Neutrophil (primary cell): Measurements from ENCODE around the gene SPATA22.
"Not testable (repeated sequence)": the region's sequence is repeated elsewhere in the genome, so short reads cannot be mapped to it uniquely, and the experiment has no call there.

Experiments
- H3K27ac ChIP-seq: fragments of 200-600 bp; sonication (generic); 2 replicates; pipeline ENCODE4 v1.5.1; 2016; ENCODE audit warnings: mild to moderate bottlenecking, moderate library complexity
- H3K27me3 ChIP-seq: fragments of 200-600 bp; sonication (generic); 2 replicates; pipeline ENCODE4 v1.6.0; 2016; ENCODE audit warnings: mild to moderate bottlenecking
- H3K36me3 ChIP-seq: fragments of 200-600 bp; sonication (generic); 2 replicates; pipeline ENCODE4 v1.5.1; 2017
- H3K4me1 ChIP-seq, 2 experiments: fragments of 200-600 bp in 1 of 2; sonication (generic) in 1 of 2; 1 replicate in 1 of 2; 2 replicates in 1 of 2; pipeline versions ENCODE4 v1.5.1 to v1.6.1; 2013 to 2016; ENCODE audit warnings: low read depth in 1 of 2, low read length in 1 of 2, mild to moderate bottlenecking in 1 of 2, moderate library complexity in 1 of 2; ENCODE audit not compliant: control insufficient read depth in 1 of 2, insufficient read depth in 1 of 2
- H3K4me3 ChIP-seq, 2 experiments: fragments of 200-600 bp in 1 of 2; sonication (generic) in 1 of 2; 1 replicate in 1 of 2; 2 replicates in 1 of 2; pipeline ENCODE4 v1.5.1; 2013 to 2016; ENCODE audit warnings: low read depth in 1 of 2, low read length in 1 of 2, mild to moderate bottlenecking in 1 of 2, moderate library complexity in 1 of 2
- H3K9me3 ChIP-seq: fragments of 200-600 bp; sonication (generic); 2 replicates; pipeline ENCODE4 v1.5.1; 2016
- CTCF ChIP-seq: fragments of 200-600 bp; sonication (generic); IDR thresholded peaks from 2 replicates; pipeline ENCODE4 v1.5.1; 2016; ENCODE audit warnings: antibody characterized with exemption

Gene SPATA22

GRCh38 chr17:3469529-3469928, 2.1 kb downstream of the SPATA22 start:
- H3K4me3 ChIP-seq, result no peak overlapping the region
- H3K36me3 ChIP-seq, result no peaks in the 10 kb centered on the region
- H3K27me3 ChIP-seq, result no peaks in the 10 kb centered on the region
- no peaks in the 10 kb centered on the region for H3K4me1 ChIP-seq
- H3K27ac ChIP-seq, result no peak overlapping the region
- no peaks in the 10 kb centered on the region for H3K9me3 ChIP-seq
- no peak for TF ChIP-seq CTCF

GRCh38 chr17:3466355-3466754, 5.3 kb downstream of the SPATA22 start:
- not testable (repeated sequence) for H3K27me3 ChIP-seq, H3K4me3 ChIP-seq, H3K27ac ChIP-seq, H3K36me3 ChIP-seq, H3K9me3 ChIP-seq, H3K4me1 ChIP-seq

GRCh38 chr17:3448059-3448665, 23.5 kb downstream of the SPATA22 start:
- Histone ChIP-seq H3K27me3 (peaks cover 29% of the 10 kb centered on the region), H3K36me3 (no peaks in the 10 kb centered on the region), H3K4me3 (no peak overlapping the region), H3K27ac (no peak overlapping the region), H3K4me1 (no peaks in the 10 kb centered on the region), H3K9me3 (no peaks in the 10 kb centered on the region)
- TF ChIP-seq CTCF, result no peak

GRCh38 chr17:3447625-3448024, 24.0 kb downstream of the SPATA22 start:
- Histone ChIP-seq H3K4me3 (no peak overlapping the region), H3K9me3 (no peaks in the 10 kb centered on the region)
- TF ChIP-seq CTCF, result no peak

GRCh38 chr17:3440451-3440850, 31.2 kb downstream of the SPATA22 start:
- no peak for TF ChIP-seq CTCF
- H3K4me3 ChIP-seq, result no peak overlapping the region
- no peaks in the 10 kb centered on the region for H3K36me3 ChIP-seq
- peaks cover 45% of the 10 kb centered on the region for H3K27me3 ChIP-seq
- H3K9me3 ChIP-seq, result no peaks in the 10 kb centered on the region
- H3K4me1 ChIP-seq, result no peaks in the 10 kb centered on the region
- H3K27ac ChIP-seq, result no peak overlapping the region

More at GRCh38 chr17:3447625-3448024, 24.0 kb downstream of the SPATA22 start:
- Histone ChIP-seq H3K27ac (no peak overlapping the region), H3K27me3 (peaks cover 34% of the 10 kb centered on the region), H3K4me1 (no peaks in the 10 kb centered on the region), H3K36me3 (no peaks in the 10 kb centered on the region)

GRCh38 chr17:3438368-3438767, 33.3 kb downstream of the SPATA22 start:
- Histone ChIP-seq H3K27me3 (peaks cover 25% of the 10 kb centered on the region), H3K4me1 (no peaks in the 10 kb centered on the region), H3K4me3 (no peak overlapping the region), H3K9me3 (no peaks in the 10 kb centered on the region), H3K36me3 (no peaks in the 10 kb centered on the region), H3K27ac (no peak overlapping the region)
- no peak for TF ChIP-seq CTCF
